Bronchial epithelial cell (primary cell): Measurements from ENCODE around the gene MYO1D. TPM values are rescaled to one million over a fixed set of nuclear protein-coding genes. Genes with fewer than 3 reads are reported as not detected.

Experiments
- DNase-seq: peaks from one replicate; pipeline ENCODE4 v3.0.0-alpha.2; 2010; ENCODE audit warnings: low read depth
- FAIRE-seq: peaks from 2 replicates; lab custom pipeline; 2011; peaks lifted over from hg19 to GRCh38; lab: Jason Lieb, UNC
- H3K27me3 ChIP-seq: 2 replicates; pipeline ENCODE4 v1.5.1; 2011; ENCODE audit warnings: low read length; ENCODE audit not compliant: control insufficient read depth, insufficient read depth
- H3K36me3 ChIP-seq: 2 replicates; pipeline ENCODE4 v1.5.1; 2011; ENCODE audit warnings: low read length; ENCODE audit not compliant: control insufficient read depth, insufficient read depth
- H3K4me3 ChIP-seq: 2 replicates; pipeline ENCODE4 v1.5.1; 2011; ENCODE audit warnings: mild to moderate bottlenecking, low read depth, low read length, control low read depth
- total RNA-seq: library from RNA; depleted of rRNA; stranded (reverse); fragments of >200 nt; gene quantifications from 2 replicates; pipeline ENCODE4 v1.2.1, GENCODE V29; 2014
- TF ChIP-seq, protein P1 (sequence below): IDR thresholded peaks from 2 replicates; pipeline ENCODE4 v1.5.1; 2011; ENCODE audit warnings: mild to moderate bottlenecking, moderate library complexity, low read length, control low read depth, inconsistent platforms; ENCODE audit not compliant: insufficient read depth, severe bottlenecking

MYO1D gene
- total RNA-seq, 1 donor from 2014 or later = 35.8 TPM

DNA sequence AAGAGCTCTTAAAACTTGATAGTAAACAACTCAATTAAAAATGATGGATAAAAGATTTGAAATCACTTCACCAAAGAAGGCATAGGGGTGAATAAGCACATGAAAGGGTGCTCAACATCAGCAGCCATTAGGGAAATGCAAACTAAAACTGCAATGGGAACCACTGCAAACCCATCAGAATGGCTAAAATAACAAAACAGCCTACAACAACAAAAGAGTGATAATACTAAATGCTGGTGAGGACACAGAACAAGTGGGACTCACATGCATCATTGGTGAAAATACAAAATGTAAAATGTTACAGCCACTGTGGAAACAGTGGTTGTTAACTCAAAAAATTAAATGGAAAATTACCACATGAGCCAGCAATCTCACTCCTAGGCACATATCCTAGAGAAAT lies 268.7 kb downstream of the MYO1D start:
- TF ChIP-seq, protein P1, sequence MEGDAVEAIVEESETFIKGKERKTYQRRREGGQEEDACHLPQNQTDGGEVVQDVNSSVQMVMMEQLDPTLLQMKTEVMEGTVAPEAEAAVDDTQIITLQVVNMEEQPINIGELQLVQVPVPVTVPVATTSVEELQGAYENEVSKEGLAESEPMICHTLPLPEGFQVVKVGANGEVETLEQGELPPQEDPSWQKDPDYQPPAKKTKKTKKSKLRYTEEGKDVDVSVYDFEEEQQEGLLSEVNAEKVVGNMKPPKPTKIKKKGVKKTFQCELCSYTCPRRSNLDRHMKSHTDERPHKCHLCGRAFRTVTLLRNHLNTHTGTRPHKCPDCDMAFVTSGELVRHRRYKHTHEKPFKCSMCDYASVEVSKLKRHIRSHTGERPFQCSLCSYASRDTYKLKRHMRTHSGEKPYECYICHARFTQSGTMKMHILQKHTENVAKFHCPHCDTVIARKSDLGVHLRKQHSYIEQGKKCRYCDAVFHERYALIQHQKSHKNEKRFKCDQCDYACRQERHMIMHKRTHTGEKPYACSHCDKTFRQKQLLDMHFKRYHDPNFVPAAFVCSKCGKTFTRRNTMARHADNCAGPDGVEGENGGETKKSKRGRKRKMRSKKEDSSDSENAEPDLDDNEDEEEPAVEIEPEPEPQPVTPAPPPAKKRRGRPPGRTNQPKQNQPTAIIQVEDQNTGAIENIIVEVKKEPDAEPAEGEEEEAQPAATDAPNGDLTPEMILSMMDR = no peak
- H3K27me3 ChIP-seq = no peaks in the 10 kb centered on the region
- DNase-seq (no peak), FAIRE-seq (no peak)
- no peak overlapping the region for H3K4me3 ChIP-seq
- no peaks in the 10 kb centered on the region for H3K36me3 ChIP-seq

DNA sequence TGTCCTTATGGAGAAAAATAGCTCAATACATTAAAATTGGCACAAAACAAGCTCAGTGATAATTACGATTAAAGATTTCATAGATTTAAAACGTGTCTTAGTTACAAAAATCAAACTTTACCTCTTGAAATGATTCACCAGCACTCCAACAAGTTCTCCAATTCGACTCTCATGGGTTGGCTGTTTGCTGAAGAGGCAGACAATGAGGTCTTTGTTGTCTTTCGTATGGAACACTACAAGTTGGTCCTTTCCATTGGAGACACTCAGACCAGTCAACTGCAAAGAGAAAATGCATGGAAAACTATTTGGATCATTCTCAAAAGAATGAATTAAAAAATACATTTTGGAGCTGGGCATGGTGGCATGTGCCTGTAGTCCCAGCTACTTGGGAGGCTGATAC lies 272.0 kb downstream of the MYO1D start:
- Histone ChIP-seq H3K36me3 (no peaks in the 10 kb centered on the region), H3K27me3 (no peaks in the 10 kb centered on the region), H3K4me3 (no peak overlapping the region)
- DNase-seq (no peak), FAIRE-seq (no peak)
- TF ChIP-seq, protein P1 = no peak

DNA sequence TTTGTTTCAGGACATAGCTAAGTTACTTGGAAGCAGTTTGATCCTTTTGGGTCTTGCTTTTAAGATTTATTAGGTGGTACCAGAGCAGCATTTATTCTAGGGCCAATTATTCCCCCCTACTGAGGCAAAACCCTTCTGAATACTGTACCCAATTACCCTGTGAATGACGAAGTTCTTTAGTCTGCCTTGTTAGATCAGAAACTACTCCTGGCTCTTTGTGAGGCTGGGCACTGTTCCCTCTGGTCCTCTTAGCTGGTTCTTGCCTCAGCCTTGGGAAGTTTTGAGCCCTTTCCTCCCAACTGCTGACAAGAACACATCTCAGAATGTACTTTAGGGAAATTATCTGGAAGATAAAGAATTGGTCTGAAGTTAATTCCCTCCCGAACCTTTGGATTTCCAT lies 274.5 kb downstream of the MYO1D start:
- H3K4me3 ChIP-seq = no peak overlapping the region
- FAIRE-seq = no peak

DNA sequence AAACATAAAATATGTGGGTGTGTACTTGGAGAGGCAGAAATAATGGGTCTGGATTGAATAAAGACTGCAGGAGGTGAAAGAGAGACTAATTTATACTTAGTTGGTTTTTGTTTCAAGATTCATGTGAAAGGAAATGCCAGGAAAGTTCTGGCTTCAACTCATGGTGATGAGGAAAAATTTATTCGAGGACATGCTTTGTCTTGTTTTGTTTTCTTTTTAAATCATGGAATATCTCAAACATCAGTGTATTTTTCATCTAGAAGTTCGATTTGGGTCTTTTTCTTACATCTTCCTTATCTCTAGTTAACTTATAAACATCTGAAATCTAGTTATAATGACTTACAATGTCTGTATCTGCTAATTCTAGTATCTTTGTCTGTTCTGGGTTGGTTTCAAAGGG lies 275.1 kb downstream of the MYO1D start:
- Histone ChIP-seq H3K36me3 (no peaks in the 10 kb centered on the region), H3K4me3 (no peak overlapping the region), H3K27me3 (no peaks in the 10 kb centered on the region)
- FAIRE-seq (no peak), DNase-seq (no peak)
- TF ChIP-seq, protein P1 = no peak

More for the DNA sequence above, 274.5 kb downstream of the MYO1D start:
- DNase-seq = no peak
- TF ChIP-seq, protein P1 = no peak
- Histone ChIP-seq H3K36me3 (no peaks in the 10 kb centered on the region), H3K27me3 (no peaks in the 10 kb centered on the region)

DNA sequence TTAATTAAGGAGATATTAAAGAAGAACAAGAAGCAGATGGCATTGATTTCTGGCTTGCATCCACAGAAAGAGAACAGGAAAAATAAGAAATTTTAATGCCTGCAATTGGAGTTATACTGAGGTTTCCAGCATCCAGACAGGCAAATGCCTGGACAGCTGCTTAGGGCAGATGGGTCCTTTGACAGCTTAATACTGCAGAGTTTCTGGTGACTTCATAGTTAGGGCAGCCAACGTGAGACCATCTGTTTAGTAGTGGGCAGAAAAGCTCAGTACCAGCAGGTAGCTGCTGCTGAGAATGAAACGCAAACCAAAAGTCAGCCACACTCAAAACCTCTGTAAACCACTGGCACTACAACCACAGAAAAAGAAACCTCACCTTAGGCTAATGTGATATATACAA lies 280.3 kb downstream of the MYO1D start:
- Histone ChIP-seq H3K36me3 (peaks cover 2% of the 10 kb centered on the region), H3K4me3 (no peak overlapping the region), H3K27me3 (no peaks in the 10 kb centered on the region)
- DNase-seq (no peak), FAIRE-seq (no peak)
- TF ChIP-seq, protein P1 = no peak

DNA sequence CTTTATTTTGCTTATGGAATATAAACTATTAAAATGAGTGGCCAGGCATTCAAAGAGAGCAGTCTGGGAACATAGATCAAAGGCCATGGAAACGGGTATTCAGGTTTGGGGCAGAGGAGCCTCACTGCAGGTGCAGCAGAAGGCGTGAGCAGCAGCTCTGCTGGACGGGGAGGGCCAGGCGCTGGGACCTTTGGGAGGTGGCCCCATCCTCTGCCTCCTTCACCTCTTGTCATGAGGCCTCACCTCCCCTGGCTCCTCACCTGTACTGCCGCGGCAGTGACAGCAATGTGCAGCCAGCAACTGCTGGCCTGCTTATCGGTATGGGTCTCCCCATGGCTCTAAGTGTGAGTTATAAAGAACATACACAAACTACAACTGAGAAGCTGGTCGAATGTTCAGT lies 280.7 kb downstream of the MYO1D start:
- no peak for FAIRE-seq
- H3K36me3 ChIP-seq = peaks cover 2% of the 10 kb centered on the region
- TF ChIP-seq, protein P1 = no peak
- H3K27me3 ChIP-seq = no peaks in the 10 kb centered on the region
- no peak overlapping the region for H3K4me3 ChIP-seq
- no peak for DNase-seq
